Left colon (tissue), 2 donors: ENCODE data around the gene KASH5. TPM values are rescaled to one million over a fixed set of nuclear protein-coding genes. Genes with fewer than 3 reads are reported as not detected.
"Not testable (repeated sequence)": the region's sequence is repeated elsewhere in the genome, so short reads cannot be mapped to it uniquely, and the experiment has no call there.

Source experiments
- ATAC-seq: fragments of 200-7000 bp; cut with Tn5 transposase; one replicate; pipeline ENCODE4 v1.9.1; 2020; ENCODE audit warnings: mild to moderate bottlenecking, moderate library complexity
- DNase-seq, 2 donors: peaks; one replicate each; pipeline ENCODE4 v3.0.0-alpha.2; 2020
- intact Hi-C, 2 donors: fragments of 100-400 bp; cut with DNase I in 1 of 2; cut with micrococcal nuclease in 1 of 2; formaldehyde crosslinking; loops; one replicate each; pipeline versions ENCODE4 v1.11.2 to v1.14.0; 2022; cut with DNase I, micrococcal nuclease
- total RNA-seq, 2 donors: library from RNA; stranded (reverse); fragmentation: NEBNext Ultra II Directional; extraction: Animal tissue kit (Norgen Biotek cat#: 25700); gene quantifications; one replicate each; pipeline ENCODE4 v1.2.1, GENCODE V29; 2021
- donor health status: DM: no; HTN: no; CAD: no.
- donor health status: DM: yes; HTN: yes; CAD: no.

The KASH5 gene
- total RNA-seq, 2 donors from 2014 or later, result not detected

DNA sequence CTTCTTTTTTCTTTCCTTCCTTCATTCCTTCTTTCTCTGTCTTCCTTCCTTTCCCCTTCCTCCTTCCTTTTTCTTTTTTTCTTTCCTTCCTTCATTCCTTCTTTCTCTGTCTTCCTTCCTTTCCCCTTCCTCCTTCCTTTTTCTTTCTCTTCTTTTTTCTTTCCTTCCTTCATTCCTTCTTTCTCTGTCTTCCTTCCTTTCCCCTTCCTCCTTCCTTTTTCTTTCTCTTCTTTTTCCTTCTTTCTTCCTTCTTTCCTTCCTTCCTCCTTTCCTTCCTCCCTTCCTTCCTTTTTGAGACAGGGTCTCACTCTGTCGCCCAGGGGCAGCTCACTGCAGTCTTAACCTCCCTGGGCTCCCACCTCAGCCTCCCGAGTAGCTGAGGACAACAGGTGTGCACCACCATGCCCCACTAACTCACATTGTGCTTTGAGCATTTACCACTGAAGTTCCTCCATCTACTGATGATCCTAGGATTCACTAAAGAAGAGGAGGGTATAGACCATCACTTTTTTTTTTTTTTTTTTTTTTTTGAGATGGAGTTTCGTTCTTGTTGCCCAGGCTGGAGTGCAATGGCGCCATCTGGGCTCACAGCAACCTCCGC is 56.2 kb downstream of the KASH5 start:
- not testable (repeated sequence) for DNase-seq, ATAC-seq
- intact Hi-C loops, result loop anchor here in 1 of 2 donors (5.0 kb wide), 1 partner anchor 52 kb away; no protein-coding TSS in a partner anchor

DNA sequence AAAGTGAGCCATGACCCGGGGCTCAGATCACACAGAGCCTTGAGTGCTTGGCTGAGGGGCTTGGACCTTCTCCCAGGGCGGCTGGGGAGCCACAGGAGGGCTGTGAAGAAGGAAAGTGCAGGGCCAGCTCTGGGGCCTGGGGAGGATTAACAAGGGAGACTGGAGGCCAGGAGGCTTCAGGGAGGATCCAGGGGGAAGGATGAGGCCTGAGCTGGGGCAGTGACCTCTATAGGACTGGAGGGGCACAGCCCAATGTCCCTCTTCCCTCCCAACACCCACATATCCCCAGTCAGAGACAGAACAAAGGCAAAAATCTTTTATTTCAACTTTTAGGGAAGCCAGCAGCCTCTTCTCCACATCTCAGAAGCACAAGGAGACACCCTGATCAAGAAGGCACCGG is 57.9 kb downstream of the KASH5 start:
- intact Hi-C loops, result no loop called here
- ATAC-seq (no peak), DNase-seq (no peak)

GRCh38 chr19:49447485-49448431 is 59.7 kb downstream of the KASH5 start:
- intact Hi-C loops, result no loop called here
- ATAC-seq (no peak), DNase-seq (peak in 1 of 2 donors; percentile 41)

DNA sequence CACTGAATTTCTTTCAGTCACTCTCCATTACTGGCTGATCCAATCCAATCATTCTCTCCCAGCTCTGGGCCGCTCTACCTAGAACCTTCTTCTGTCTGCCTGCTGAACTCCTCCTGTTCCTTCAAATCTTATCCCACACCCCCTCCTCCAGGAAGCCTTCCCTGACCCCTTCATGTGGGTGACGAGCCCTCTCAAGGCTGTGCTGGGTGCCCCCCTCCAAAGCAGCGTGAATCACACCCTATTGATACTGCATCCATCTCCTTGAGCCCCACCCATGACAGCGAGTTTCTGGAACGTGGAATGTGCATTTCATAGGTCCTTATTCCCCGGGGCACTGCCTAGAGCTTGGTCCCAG is 60.4 kb downstream of the KASH5 start:
- DNase-seq (no peak), ATAC-seq (no peak)
- intact Hi-C loops, result no loop called here

DNA sequence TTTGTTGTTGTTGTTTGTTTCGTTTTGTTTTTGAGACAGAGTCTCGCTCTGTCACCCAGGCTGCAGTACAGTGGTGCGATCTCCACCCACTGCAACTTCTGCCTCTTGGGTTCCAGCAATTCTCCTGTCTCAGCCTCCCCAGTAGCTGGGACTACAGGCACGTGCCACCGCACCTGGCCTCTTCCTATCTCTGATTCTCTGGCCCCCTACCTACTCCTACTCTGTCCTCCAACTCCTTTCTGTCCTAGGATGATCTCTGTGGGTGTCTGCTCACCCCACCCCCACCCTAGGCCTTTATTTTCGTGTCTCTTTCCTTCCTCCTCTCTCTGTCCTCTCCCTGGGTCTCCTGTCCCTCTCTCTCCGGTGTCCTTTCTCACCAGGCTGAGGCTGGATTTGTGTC is 62.4 kb downstream of the KASH5 start:
- ATAC-seq, result no peak
- intact Hi-C loops, result no loop called here
- DNase-seq, result no peak

DNA sequence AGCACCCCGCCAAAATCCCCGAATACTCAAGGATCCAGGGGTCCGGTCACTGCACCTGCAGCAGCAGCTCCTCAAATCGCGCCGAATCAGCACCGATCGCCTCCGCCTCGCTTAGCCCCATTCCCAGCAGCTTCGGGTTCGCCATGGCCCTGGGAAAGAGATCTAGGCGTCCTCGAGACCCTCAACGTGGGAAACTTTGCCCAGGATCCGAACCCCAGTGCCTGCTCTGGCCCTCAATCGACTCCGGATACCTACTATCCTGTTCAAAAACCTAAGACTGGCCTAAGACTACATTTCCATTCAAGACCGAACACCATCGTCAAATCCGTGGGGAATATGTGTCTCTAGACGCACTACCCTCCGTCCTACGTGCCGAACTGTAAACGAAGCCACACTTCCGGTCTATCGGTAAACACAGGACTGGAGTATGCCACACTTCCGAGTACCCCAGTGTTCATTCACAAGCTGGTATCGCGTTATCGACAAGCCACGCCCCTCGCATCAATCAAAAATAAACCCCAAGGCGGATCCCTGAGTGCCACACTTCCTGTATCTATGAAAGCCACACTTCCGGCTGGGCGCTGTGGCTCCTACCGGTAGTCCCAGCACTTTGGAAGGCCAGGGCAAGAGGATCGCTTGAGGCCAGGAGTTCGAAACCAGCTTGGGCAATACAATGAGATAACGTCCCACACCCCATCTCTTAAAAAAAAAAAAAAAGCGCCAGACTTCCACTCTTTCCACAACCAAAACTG is 63.6 kb downstream of the KASH5 start, which contains the start of gene PIH1D1:
Gene PIH1D1, minus strand, starts transcription at position 385 of the 752 bp plus-strand sequence. Its CDS starts 240 bp downstream, at position 145.
- ATAC-seq (peak; percentile 77), DNase-seq (peak; percentile 98)
- intact Hi-C loops, result no loop called here

DNA sequence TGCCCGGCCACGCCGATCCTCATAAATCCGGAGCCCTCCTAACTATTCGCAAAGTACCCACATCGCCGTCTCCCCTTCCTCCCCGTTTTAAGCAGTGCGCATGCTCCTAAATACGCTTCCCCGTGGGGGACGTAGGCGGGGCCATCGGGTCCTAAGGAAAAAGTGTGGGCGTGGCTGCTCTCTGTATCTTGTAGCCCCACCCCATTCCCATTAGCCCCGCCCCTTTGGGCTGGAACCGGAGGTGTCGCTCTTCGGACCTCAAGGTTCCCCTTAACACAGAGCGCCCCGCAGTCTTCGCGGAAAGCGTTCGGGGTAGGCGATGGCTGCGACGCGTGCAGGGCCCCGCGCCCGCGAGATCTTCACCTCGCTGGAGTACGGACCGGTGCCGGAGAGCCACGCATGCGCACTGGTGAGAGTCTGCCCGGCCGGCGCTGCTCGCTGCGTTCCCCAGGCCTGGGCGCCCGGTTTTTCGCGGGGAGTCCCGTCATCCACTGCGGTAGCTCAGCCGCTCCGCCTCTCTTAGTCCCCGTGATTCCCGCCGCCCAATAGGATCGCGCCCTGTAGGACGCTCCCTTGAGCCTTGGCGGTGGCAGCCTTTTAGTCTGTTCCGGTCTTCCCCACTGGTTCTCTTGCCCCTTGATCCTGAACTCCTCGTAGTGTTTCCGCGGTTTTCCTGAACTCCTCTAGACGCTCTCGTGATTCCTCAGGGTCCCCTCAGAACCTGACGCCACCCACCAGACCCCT is 65.1 kb downstream of the KASH5 start, which contains the start of gene ALDH16A1:
Gene ALDH16A1, plus strand, starts transcription at position 213 of the 744 bp plus-strand sequence. Its CDS starts 107 bp downstream, at position 320.
- peak; percentile 98 to 99 for DNase-seq
- peak; percentile 84 for ATAC-seq
- intact Hi-C loops, result no loop called here

GRCh38 chr19:49453757-49454240 is 65.8 kb downstream of the KASH5 start:
- no peak for ATAC-seq
- intact Hi-C loops, result no loop called here
- DNase-seq, result no peak

DNA sequence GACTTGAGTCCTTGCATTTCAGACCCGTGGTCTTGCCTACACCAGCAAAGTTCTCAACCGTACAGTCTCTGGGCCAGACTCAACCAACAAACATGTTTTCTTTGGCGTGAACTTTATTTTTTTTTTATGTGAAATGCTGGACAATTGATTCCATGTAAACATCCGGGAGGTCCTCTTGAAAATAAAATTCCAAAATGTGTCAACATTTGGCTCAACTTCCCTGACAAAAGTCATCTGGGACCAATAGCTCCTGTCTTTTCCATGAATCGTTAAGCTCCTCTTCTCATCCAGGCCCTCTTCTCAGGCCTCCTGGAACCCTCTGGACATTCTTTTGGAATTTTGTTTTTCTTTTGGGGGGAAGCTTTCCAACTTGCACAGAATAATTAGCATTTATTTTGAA is 67.7 kb downstream of the KASH5 start:
- intact Hi-C loops, result no loop called here
- ATAC-seq (no peak), DNase-seq (no peak)

- DNase-seq (no peak), ATAC-seq (no peak)
- intact Hi-C loops, result no loop called here
Observed at GRCh38 chr19:49456326-49456725, 68.3 kb downstream of the KASH5 start.

- intact Hi-C loops, result no loop called here
- ATAC-seq, result no peak
Observed at GRCh38 chr19:49458567-49458903, 70.5 kb downstream of the KASH5 start.

DNA sequence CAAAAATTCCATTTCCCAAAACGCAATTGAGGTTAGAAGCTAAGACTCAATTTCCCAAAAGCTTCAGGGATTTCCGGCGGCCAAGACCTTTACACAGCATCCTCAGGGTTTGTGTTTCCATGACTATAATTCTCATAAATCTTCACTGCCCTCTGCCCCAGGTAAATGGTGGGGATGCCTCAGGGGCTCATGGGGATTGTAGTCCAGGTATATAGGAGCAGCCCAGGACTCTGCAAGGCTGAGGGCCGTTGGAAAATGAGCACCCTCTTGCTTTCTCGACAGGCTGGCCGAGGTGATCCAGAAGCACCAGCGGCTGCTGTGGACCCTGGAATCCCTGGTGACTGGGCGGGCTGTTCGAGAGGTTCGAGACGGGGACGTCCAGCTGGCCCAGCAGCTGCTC is 71.3 kb downstream of the KASH5 start:
- ATAC-seq (no peak), DNase-seq (no peak)

More at GRCh38 chr19:49458567-49458903, 70.5 kb downstream of the KASH5 start:
- DNase-seq, result no peak

DNA sequence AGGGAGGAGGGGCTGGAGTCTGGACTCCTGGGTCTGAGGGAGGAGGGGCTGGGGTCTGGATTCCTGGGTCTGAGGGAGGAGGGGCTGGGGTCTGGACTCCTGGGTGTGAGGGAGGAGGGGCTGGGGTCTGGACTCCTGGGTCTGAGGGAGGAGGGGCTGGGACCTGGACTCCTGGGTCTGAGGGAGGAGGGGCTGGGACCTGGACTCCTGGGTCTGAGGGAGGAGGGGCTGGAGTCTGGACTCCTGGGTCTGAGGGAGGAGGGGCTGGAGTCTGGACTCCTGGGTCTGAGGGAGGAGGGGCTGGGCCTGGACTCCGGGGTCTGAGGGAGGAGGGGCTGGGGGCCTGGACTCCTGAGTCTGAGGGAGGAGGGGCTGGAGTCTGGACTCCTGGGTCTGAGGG is 73.1 kb downstream of the KASH5 start:
- intact Hi-C loops, DNase-seq, ATAC-seq: not testable (repeated sequence)

More for the DNA sequence above, 71.3 kb downstream of the KASH5 start:
- intact Hi-C loops, result no loop called here

GRCh38 chr19:49461656-49462055 is 73.6 kb downstream of the KASH5 start:
- ATAC-seq (no peak), DNase-seq (no peak)
- intact Hi-C loops, result no loop called here

DNA sequence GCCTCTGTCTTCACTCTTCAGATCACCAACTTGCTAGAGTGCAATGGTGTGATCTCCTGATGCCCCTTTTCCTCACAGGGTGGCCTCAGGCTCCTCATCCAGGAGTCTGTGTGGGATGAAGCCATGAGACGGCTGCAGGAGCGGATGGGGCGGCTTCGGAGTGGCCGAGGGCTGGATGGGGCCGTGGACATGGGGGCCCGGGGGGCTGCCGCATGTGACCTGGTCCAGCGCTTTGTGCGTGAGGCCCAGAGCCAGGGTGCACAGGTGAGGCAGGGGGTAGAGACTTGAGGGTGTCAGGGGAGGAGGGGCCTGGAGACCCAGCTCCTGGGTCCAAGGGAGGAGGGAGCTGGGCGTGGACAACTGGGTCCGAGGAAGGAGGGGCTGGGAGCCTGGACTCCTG is 74.4 kb downstream of the KASH5 start:
- intact Hi-C loops, result no loop called here
- DNase-seq (no peak), ATAC-seq (no peak)

- intact Hi-C loops, result no loop called here
- no peak for DNase-seq
- ATAC-seq, result no peak
Observed at GRCh38 chr19:49463960-49464740, 76.1 kb downstream of the KASH5 start.

DNA sequence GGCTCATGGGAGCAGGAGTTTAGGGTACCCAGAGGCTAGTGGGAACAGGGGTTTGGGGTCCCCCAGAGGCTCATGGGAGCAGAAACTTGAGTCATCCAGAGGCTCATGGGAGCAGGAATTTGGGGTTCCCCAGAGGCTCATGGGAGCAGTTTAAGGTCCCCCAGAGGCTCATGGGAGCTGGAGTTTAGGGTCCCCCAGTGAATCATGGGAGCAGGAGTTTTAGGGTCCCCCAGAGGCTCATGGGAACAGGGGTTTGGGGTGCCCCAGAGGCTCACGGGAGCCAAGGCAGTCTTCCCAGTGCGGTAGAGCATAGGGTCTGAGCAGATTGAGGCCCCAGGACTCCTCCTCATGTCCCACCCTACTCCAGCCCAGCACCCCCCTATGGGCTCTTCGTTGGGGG is 77.3 kb downstream of the KASH5 start:
- intact Hi-C loops, result no loop called here
- no peak for DNase-seq
- no peak for ATAC-seq
